WTC11 (cell line): ENCODE measurements around the gene CDC25B. TPM values are rescaled to one million over a fixed set of nuclear protein-coding genes. Genes with fewer than 3 reads are reported as not detected.
A peak's percentile ranks its signal among the peaks of the same experiment; 100 is the strongest.

Experiments
- ATAC-seq: fragments of 200-7000 bp; cut with Tn5 transposase; 2 replicates; pipeline ENCODE4 v1.10.0; 2021; ENCODE audit warnings: mild to moderate bottlenecking, moderate library complexity
- CTCF ChIA-PET: fragments of 300-600 bp; sonication (Branson Sonifier 250); formaldehyde crosslinking; loops from one replicate; lab custom pipeline; 2021; ENCODE audit warnings: antibody characterized with exemption; lab: Charles Lee
- POLR2A ChIA-PET: fragments of 350-600 bp; sonication (Branson Sonifier 250); formaldehyde crosslinking; loops from one replicate; lab custom pipeline; 2021; ENCODE audit warnings: antibody characterized with exemption; lab: Charles Lee
- DNase-seq: peaks from one replicate; pipeline ENCODE4 v3.0.0; 2021; ENCODE audit warnings: low spot score
- H3K27ac Mint-ChIP-seq: 2 replicates; pipeline ENCODE4 v1.8.0; 2021; ENCODE audit warnings: mixed read lengths
- H3K27me3 Mint-ChIP-seq: 2 replicates; pipeline ENCODE4 v1.8.0; 2021; ENCODE audit warnings: low read depth, mild to moderate bottlenecking, moderate library complexity, mixed read lengths
- H3K36me3 Mint-ChIP-seq: 2 replicates; pipeline ENCODE4 v1.8.0; 2021; ENCODE audit warnings: mixed read lengths
- H3K4me1 Mint-ChIP-seq: 2 replicates; pipeline ENCODE4 v1.8.0; 2022; ENCODE audit warnings: mixed read lengths
- H3K4me3 Mint-ChIP-seq: 2 replicates; pipeline ENCODE4 v1.8.0; 2021; ENCODE audit warnings: mild to moderate bottlenecking, moderate library complexity, mixed read lengths
- H3K9me3 Mint-ChIP-seq: 2 replicates; pipeline ENCODE4 v1.8.0; 2021; ENCODE audit warnings: mixed read lengths
- CREB1 ChIP-seq: sonication (generic); formaldehyde crosslinking; IDR thresholded peaks from 2 replicates; pipeline ENCODE4 v1.8.0; 2023; ENCODE audit warnings: mild to moderate bottlenecking, missing genetic modification reagents
- FOXP1 ChIP-seq: sonication (generic); formaldehyde crosslinking; IDR thresholded peaks from 2 replicates; pipeline ENCODE4 v1.8.0; 2022; ENCODE audit warnings: missing genetic modification reagents, mild to moderate bottlenecking, moderate library complexity, borderline replicate concordance
- HMGA2 ChIP-seq: fragments of 250-450 bp; sonication (Bioruptor Pico); IDR thresholded peaks from 2 replicates; pipeline ENCODE4 v1.4.0; 2021; ENCODE audit warnings: mild to moderate bottlenecking, moderate library complexity
- JAZF1 ChIP-seq: fragments of 250-450 bp; sonication (Bioruptor Pico); IDR thresholded peaks from 2 replicates; pipeline ENCODE4 v1.9.0; 2021; ENCODE audit warnings: moderate library complexity, mild to moderate bottlenecking, inconsistent platforms
- MAX ChIP-seq: sonication (generic); formaldehyde crosslinking; IDR thresholded peaks from 2 replicates; pipeline ENCODE4 v1.8.0; 2022; ENCODE audit warnings: mild to moderate bottlenecking, missing genetic modification reagents
- MYBL2 ChIP-seq: sonication (generic); formaldehyde crosslinking; IDR thresholded peaks from 2 replicates; pipeline ENCODE4 v1.8.1; 2023; ENCODE audit warnings: mild to moderate bottlenecking, moderate library complexity, missing genetic modification reagents
- NFE2L1 ChIP-seq: sonication (generic); formaldehyde crosslinking; IDR thresholded peaks from 2 replicates; pipeline ENCODE4 v1.8.1; 2023; ENCODE audit warnings: missing genetic modification reagents
- NFYB ChIP-seq: sonication (generic); formaldehyde crosslinking; conservative IDR thresholded peaks from 2 replicates; pipeline ENCODE4 v1.8.0; 2022; ENCODE audit warnings: low read depth, missing genetic modification reagents
- TCF7 ChIP-seq: sonication (generic); formaldehyde crosslinking; IDR thresholded peaks from 2 replicates; pipeline ENCODE4 v1.8.0; 2022; ENCODE audit warnings: mild to moderate bottlenecking, low read depth, missing genetic modification reagents, moderate library complexity
- ZBTB21 ChIP-seq: sonication (generic); formaldehyde crosslinking; IDR thresholded peaks from 2 replicates; pipeline ENCODE4 v1.8.1; 2023; ENCODE audit warnings: mild to moderate bottlenecking, missing genetic modification reagents, borderline replicate concordance
- ZNF138 ChIP-seq: sonication (generic); formaldehyde crosslinking; conservative IDR thresholded peaks from 2 replicates; pipeline ENCODE4 v1.8.1; 2022; ENCODE audit warnings: mild to moderate bottlenecking, moderate library complexity, missing genetic modification reagents
- ZNF317 ChIP-seq: sonication (generic); formaldehyde crosslinking; IDR thresholded peaks from 2 replicates; pipeline ENCODE4 v1.8.1; 2023; ENCODE audit warnings: low read depth, mild to moderate bottlenecking, moderate library complexity, missing genetic modification reagents, borderline replicate concordance
- total RNA-seq: library from RNA; stranded (reverse); gene quantifications from 3 replicates; pipeline ENCODE4 v1.2.3, GENCODE V29; 2021
- TF ChIP-seq, protein P1 (sequence below): fragments of 250-450 bp; sonication (Bioruptor Pico); IDR thresholded peaks from 2 replicates; pipeline ENCODE4 v1.9.0; 2021; ENCODE audit warnings: mild to moderate bottlenecking, borderline replicate concordance
- TF ChIP-seq, protein P2 (sequence below): sonication (generic); formaldehyde crosslinking; IDR thresholded peaks from 2 replicates; pipeline ENCODE4 v1.8.0; 2022; ENCODE audit warnings: mild to moderate bottlenecking, missing genetic modification reagents
- TF ChIP-seq, protein P3 (sequence below): sonication (generic); formaldehyde crosslinking; IDR thresholded peaks from 2 replicates; pipeline ENCODE4 v1.8.1; 2023; ENCODE audit warnings: mild to moderate bottlenecking, missing genetic modification reagents, moderate library complexity
- TF ChIP-seq, protein P4 (sequence below): sonication (generic); formaldehyde crosslinking; IDR thresholded peaks from 2 replicates; pipeline ENCODE4 v1.8.1; 2022; ENCODE audit warnings: low read depth, mild to moderate bottlenecking, moderate library complexity, missing genetic modification reagents, borderline replicate concordance
- TF ChIP-seq, protein P5 (sequence below): sonication (generic); formaldehyde crosslinking; IDR thresholded peaks from 2 replicates; pipeline ENCODE4 v1.8.1; 2023; ENCODE audit warnings: mild to moderate bottlenecking, moderate library complexity, missing genetic modification reagents
- TF ChIP-seq, protein P6 (sequence below): sonication (generic); formaldehyde crosslinking; IDR thresholded peaks from 2 replicates; pipeline ENCODE4 v1.8.0; 2023; ENCODE audit warnings: missing genetic modification reagents, mild to moderate bottlenecking, borderline replicate concordance

CDC25B gene
- total RNA-seq, 1 experiment from 2014 or later = 37.4 TPM

DNA sequence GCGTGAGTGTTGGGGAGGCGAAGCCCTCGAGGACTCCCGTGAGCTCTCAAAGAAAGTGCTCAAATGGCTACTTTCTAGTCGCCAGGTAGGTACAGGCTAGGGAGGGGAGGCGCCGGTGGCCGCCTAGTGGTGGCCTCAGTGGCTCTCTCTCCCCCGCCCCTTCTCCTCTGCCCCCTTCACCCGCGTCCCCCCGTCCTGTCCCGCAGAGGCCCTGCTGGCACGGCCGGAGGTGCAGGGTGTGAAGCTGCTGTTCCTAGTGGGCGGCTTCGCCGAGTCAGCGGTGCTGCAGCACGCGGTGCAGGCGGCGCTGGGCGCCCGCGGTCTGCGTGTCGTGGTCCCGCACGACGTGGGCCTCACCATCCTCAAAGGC, 44.8 kb upstream of the CDC25B start (continued):
- TF ChIP-seq HMGA2 (CRISPR knock-in tag) = no peak
- TF ChIP-seq NFE2L1 (CRISPR knock-in tag) = no peak
- no peak for TF ChIP-seq ZBTB21

DNA sequence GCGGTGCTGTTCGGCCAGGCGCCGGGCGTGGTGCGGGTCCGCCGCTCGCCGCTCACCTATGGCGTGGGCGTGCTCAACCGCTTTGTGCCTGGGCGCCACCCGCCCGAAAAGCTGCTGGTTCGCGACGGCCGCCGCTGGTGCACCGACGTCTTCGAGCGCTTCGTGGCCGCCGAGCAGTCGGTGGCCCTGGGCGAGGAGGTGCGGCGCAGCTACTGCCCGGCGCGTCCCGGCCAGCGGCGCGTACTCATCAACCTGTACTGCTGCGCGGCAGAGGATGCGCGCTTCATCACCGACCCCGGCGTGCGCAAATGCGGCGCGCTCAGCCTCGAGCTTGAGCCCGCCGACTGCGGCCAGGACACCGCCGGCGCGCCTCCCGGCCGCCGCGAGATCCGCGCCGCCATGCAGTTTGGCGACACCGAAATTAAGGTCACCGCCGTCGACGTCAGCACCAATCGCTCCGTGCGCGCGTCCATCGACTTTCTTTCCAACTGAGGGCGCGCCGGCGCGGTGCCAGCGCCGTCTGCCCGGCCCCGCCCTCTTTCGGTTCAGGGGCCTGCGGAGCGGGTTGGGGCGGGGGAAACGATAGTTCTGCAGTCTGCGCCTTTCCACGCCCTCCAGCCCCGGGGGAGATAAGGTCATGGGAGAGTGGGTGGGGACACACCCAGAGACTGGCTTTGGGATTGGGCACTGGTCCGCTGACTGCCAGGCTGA, 44.3 kb upstream of the CDC25B start:
- Mint-ChIP-seq H3K27ac (no peak overlapping the region), H3K4me1 (peaks cover 6% of the 10 kb centered on the region), H3K9me3 (no peaks in the 10 kb centered on the region), H3K36me3 (peaks cover 9% of the 10 kb centered on the region), H3K4me3 (peak overlapping the region; percentile 41; the same call in 1 of the 2 replicates), H3K27me3 (peaks cover 38% of the 10 kb centered on the region)
- CTCF ChIA-PET = interaction anchor here (0.9 to 8.7 kb wide), 22 partner anchors 8 to 189 kb away, joined by 3 to 195 read pairs (median 16); partner anchors contain the start of genes ADISSP, AP5S1, HSPA12B and SIGLEC1
- DNase-seq (peak; percentile 29), ATAC-seq (no peak)
- POLR2A ChIA-PET = no interaction called here
- TF ChIP-seq JAZF1 (CRISPR knock-in tag) (no peak), MYBL2 (CRISPR knock-in tag) (no peak), TCF7 (CRISPR knock-in tag) (no peak), MAX (CRISPR knock-in tag) (no peak), ZNF317 (CRISPR knock-in tag) (no peak), CREB1 (CRISPR knock-in tag) (no peak), FOXP1 (CRISPR knock-in tag) (no peak), NFYB (CRISPR knock-in tag) (no peak), ZNF138 (CRISPR knock-in tag) (no peak)
- TF ChIP-seq, protein P1, sequence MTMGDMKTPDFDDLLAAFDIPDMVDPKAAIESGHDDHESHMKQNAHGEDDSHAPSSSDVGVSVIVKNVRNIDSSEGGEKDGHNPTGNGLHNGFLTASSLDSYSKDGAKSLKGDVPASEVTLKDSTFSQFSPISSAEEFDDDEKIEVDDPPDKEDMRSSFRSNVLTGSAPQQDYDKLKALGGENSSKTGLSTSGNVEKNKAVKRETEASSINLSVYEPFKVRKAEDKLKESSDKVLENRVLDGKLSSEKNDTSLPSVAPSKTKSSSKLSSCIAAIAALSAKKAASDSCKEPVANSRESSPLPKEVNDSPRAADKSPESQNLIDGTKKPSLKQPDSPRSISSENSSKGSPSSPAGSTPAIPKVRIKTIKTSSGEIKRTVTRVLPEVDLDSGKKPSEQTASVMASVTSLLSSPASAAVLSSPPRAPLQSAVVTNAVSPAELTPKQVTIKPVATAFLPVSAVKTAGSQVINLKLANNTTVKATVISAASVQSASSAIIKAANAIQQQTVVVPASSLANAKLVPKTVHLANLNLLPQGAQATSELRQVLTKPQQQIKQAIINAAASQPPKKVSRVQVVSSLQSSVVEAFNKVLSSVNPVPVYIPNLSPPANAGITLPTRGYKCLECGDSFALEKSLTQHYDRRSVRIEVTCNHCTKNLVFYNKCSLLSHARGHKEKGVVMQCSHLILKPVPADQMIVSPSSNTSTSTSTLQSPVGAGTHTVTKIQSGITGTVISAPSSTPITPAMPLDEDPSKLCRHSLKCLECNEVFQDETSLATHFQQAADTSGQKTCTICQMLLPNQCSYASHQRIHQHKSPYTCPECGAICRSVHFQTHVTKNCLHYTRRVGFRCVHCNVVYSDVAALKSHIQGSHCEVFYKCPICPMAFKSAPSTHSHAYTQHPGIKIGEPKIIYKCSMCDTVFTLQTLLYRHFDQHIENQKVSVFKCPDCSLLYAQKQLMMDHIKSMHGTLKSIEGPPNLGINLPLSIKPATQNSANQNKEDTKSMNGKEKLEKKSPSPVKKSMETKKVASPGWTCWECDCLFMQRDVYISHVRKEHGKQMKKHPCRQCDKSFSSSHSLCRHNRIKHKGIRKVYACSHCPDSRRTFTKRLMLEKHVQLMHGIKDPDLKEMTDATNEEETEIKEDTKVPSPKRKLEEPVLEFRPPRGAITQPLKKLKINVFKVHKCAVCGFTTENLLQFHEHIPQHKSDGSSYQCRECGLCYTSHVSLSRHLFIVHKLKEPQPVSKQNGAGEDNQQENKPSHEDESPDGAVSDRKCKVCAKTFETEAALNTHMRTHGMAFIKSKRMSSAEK = no peak
- TF ChIP-seq, protein P2, sequence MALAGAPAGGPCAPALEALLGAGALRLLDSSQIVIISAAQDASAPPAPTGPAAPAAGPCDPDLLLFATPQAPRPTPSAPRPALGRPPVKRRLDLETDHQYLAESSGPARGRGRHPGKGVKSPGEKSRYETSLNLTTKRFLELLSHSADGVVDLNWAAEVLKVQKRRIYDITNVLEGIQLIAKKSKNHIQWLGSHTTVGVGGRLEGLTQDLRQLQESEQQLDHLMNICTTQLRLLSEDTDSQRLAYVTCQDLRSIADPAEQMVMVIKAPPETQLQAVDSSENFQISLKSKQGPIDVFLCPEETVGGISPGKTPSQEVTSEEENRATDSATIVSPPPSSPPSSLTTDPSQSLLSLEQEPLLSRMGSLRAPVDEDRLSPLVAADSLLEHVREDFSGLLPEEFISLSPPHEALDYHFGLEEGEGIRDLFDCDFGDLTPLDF (CRISPR knock-in tag) = no peak
- TF ChIP-seq, protein P3, sequence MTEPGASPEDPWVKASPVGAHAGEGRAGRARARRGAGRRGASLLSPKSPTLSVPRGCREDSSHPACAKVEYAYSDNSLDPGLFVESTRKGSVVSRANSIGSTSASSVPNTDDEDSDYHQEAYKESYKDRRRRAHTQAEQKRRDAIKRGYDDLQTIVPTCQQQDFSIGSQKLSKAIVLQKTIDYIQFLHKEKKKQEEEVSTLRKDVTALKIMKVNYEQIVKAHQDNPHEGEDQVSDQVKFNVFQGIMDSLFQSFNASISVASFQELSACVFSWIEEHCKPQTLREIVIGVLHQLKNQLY (CRISPR knock-in tag) = no peak
- TF ChIP-seq, protein P4, sequence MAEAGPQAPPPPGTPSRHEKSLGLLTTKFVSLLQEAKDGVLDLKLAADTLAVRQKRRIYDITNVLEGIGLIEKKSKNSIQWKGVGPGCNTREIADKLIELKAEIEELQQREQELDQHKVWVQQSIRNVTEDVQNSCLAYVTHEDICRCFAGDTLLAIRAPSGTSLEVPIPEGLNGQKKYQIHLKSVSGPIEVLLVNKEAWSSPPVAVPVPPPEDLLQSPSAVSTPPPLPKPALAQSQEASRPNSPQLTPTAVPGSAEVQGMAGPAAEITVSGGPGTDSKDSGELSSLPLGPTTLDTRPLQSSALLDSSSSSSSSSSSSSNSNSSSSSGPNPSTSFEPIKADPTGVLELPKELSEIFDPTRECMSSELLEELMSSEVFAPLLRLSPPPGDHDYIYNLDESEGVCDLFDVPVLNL = no peak
- TF ChIP-seq, protein P5, sequence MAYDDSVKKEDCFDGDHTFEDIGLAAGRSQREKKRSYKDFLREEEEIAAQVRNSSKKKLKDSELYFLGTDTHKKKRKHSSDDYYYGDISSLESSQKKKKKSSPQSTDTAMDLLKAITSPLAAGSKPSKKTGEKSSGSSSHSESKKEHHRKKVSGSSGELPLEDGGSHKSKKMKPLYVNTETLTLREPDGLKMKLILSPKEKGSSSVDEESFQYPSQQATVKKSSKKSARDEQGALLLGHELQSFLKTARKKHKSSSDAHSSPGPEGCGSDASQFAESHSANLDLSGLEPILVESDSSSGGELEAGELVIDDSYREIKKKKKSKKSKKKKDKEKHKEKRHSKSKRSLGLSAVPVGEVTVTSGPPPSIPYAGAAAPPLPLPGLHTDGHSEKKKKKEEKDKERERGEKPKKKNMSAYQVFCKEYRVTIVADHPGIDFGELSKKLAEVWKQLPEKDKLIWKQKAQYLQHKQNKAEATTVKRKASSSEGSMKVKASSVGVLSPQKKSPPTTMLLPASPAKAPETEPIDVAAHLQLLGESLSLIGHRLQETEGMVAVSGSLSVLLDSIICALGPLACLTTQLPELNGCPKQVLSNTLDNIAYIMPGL (CRISPR knock-in tag) = no peak
- TF ChIP-seq, protein P6, sequence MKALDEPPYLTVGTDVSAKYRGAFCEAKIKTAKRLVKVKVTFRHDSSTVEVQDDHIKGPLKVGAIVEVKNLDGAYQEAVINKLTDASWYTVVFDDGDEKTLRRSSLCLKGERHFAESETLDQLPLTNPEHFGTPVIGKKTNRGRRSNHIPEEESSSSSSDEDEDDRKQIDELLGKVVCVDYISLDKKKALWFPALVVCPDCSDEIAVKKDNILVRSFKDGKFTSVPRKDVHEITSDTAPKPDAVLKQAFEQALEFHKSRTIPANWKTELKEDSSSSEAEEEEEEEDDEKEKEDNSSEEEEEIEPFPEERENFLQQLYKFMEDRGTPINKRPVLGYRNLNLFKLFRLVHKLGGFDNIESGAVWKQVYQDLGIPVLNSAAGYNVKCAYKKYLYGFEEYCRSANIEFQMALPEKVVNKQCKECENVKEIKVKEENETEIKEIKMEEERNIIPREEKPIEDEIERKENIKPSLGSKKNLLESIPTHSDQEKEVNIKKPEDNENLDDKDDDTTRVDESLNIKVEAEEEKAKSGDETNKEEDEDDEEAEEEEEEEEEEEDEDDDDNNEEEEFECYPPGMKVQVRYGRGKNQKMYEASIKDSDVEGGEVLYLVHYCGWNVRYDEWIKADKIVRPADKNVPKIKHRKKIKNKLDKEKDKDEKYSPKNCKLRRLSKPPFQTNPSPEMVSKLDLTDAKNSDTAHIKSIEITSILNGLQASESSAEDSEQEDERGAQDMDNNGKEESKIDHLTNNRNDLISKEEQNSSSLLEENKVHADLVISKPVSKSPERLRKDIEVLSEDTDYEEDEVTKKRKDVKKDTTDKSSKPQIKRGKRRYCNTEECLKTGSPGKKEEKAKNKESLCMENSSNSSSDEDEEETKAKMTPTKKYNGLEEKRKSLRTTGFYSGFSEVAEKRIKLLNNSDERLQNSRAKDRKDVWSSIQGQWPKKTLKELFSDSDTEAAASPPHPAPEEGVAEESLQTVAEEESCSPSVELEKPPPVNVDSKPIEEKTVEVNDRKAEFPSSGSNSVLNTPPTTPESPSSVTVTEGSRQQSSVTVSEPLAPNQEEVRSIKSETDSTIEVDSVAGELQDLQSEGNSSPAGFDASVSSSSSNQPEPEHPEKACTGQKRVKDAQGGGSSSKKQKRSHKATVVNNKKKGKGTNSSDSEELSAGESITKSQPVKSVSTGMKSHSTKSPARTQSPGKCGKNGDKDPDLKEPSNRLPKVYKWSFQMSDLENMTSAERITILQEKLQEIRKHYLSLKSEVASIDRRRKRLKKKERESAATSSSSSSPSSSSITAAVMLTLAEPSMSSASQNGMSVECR (CRISPR knock-in tag) = no peak
